A673 (cell line): ENCODE results near the gene RBBP8.

Experiments
- EZH2 ChIP-seq: fragments of 200-600 bp; sonication (generic); IDR thresholded peaks from 2 replicates; pipeline ENCODE4 v1.6.1; 2017; ENCODE audit warnings: borderline replicate concordance, low read depth, mild to moderate bottlenecking, mixed read lengths, antibody characterized with exemption, low read length; ENCODE audit not compliant: poor library complexity, severe bottlenecking
- TF ChIP-seq, protein P1 (sequence below): fragments of 300-800, 200-600 bp; sonication (generic); conservative IDR thresholded peaks from 2 replicates; pipeline ENCODE4 v1.5.1; 2017; ENCODE audit warnings: low read depth, mild to moderate bottlenecking, antibody characterized with exemption, low read length, moderate library complexity, mixed read lengths

DNA sequence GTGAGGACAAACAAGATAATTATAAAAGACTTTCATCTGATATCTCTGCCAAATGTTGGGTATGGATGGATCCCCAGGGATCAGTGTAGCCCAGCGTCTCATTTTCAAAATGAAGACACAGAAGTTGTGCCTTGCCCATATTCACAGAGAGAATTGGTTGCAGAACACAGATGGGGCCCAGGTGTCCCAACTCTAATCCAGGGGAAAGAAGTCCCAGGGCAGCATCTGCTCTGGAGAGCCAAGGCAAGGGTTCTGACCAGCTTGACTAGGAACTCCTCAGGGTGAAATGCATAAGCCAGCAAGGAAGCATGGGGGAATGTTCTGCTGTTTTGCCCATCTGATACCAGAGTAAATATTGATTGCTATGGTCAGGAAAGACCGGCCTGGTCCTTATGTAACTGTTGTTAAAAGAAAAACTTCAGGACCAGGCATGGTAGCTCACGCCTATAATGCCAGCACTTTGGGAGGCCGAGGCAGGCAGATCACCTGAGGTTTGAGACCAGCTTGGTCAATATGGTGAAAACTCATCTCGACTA lies 133.4 kb downstream of the RBBP8 start:
- TF ChIP-seq, protein P1, sequence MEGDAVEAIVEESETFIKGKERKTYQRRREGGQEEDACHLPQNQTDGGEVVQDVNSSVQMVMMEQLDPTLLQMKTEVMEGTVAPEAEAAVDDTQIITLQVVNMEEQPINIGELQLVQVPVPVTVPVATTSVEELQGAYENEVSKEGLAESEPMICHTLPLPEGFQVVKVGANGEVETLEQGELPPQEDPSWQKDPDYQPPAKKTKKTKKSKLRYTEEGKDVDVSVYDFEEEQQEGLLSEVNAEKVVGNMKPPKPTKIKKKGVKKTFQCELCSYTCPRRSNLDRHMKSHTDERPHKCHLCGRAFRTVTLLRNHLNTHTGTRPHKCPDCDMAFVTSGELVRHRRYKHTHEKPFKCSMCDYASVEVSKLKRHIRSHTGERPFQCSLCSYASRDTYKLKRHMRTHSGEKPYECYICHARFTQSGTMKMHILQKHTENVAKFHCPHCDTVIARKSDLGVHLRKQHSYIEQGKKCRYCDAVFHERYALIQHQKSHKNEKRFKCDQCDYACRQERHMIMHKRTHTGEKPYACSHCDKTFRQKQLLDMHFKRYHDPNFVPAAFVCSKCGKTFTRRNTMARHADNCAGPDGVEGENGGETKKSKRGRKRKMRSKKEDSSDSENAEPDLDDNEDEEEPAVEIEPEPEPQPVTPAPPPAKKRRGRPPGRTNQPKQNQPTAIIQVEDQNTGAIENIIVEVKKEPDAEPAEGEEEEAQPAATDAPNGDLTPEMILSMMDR = no peak
- TF ChIP-seq EZH2 = no peak
